A673 (cell line): ENCODE measurements around the gene TCL1A.

Experiments used
- EZH2 ChIP-seq: fragments of 200-600 bp; sonication (generic); IDR thresholded peaks from 2 replicates; pipeline ENCODE4 v1.6.1; 2017; ENCODE audit warnings: borderline replicate concordance, low read depth, mild to moderate bottlenecking, mixed read lengths, antibody characterized with exemption, low read length; ENCODE audit not compliant: poor library complexity, severe bottlenecking
- TF ChIP-seq, protein P1 (sequence below): fragments of 300-800, 200-600 bp; sonication (generic); conservative IDR thresholded peaks from 2 replicates; pipeline ENCODE4 v1.5.1; 2017; ENCODE audit warnings: low read depth, mild to moderate bottlenecking, antibody characterized with exemption, low read length, moderate library complexity, mixed read lengths

DNA sequence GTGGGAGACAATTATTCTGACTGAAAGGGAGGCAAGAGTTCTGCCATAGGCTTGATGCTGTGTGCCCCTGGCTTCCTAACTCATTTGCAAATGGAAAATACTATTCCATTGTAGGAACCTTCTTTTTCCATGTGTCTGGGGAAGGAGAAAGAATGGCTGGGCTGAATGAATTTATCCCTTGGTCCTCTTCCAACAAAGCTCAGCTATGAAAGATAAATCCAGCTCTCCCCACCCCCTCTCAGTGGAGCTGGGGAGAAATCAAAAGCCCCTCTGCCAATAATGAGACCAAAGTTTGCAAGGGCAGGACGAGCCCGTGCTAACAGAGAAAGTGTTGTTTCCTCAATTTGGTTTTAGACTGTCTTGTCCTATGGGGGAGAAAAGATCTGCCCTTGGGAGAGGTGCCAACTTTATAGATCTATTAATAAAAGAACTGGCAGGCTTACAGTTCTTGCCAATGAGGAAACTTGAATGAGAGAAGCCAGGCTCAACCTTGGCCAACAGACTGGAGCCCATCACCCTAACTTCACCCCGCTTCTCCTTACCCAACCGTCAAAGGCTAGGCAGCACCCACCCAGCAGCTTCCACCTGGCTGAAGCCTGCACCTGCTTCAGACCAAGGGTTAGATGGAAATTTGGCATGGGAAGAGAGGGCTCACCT, 36.6 kb downstream of the TCL1A start:
- TF ChIP-seq, protein P1, sequence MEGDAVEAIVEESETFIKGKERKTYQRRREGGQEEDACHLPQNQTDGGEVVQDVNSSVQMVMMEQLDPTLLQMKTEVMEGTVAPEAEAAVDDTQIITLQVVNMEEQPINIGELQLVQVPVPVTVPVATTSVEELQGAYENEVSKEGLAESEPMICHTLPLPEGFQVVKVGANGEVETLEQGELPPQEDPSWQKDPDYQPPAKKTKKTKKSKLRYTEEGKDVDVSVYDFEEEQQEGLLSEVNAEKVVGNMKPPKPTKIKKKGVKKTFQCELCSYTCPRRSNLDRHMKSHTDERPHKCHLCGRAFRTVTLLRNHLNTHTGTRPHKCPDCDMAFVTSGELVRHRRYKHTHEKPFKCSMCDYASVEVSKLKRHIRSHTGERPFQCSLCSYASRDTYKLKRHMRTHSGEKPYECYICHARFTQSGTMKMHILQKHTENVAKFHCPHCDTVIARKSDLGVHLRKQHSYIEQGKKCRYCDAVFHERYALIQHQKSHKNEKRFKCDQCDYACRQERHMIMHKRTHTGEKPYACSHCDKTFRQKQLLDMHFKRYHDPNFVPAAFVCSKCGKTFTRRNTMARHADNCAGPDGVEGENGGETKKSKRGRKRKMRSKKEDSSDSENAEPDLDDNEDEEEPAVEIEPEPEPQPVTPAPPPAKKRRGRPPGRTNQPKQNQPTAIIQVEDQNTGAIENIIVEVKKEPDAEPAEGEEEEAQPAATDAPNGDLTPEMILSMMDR: no peak
- no peak for TF ChIP-seq EZH2
